Activated T-helper 2 cell treated with anti-CD3 and anti-CD28 coated beads, Interferon-gamma antibody, Interleukin-2, Interleukin-4, amounts not matched to agents 10 μg/mL and 5 μg/mL and 100 μg/mL, durations not matched to agents 14 hours and 24 hours and 36 hours (primary cell): ENCODE data around the gene SEMA3C. TPM values are rescaled to one million over a fixed set of nuclear protein-coding genes. Genes with fewer than 3 reads are reported as not detected.

ENCODE experiments used
- DNase-seq: peaks from one replicate; pipeline ENCODE4 v3.0.0; 2021; ENCODE audit warnings: low spot score
- H3K27ac Mint-ChIP-seq: one replicate; pipeline ENCODE4 v1.8.0; 2021; ENCODE audit warnings: mixed read lengths
- H3K27me3 Mint-ChIP-seq: one replicate; pipeline ENCODE4 v1.8.0; 2021; ENCODE audit warnings: low read depth, mixed read lengths
- H3K36me3 Mint-ChIP-seq: one replicate; pipeline ENCODE4 v1.8.0; 2021; ENCODE audit warnings: low read depth, mixed read lengths
- H3K4me1 Mint-ChIP-seq: one replicate; pipeline ENCODE4 v1.8.0; 2021; ENCODE audit warnings: low read depth, mixed read lengths
- H3K4me3 Mint-ChIP-seq: one replicate; pipeline ENCODE4 v1.8.0; 2021; ENCODE audit warnings: low read depth, mild to moderate bottlenecking, moderate library complexity, mixed read lengths
- H3K9me3 Mint-ChIP-seq: one replicate; pipeline ENCODE4 v1.8.0; 2021; ENCODE audit warnings: mixed read lengths
- intact Hi-C: fragments of 100-400 bp; cut with micrococcal nuclease; formaldehyde crosslinking; loops from one replicate; pipeline ENCODE4 v1.15.1; 2023
- total RNA-seq: library from RNA; stranded (reverse); gene quantifications from 2 replicates; pipeline ENCODE4 v1.2.3, GENCODE V29; 2022

The SEMA3C gene
- total RNA-seq, 1 donor from 2014 or later = not detected

DNA sequence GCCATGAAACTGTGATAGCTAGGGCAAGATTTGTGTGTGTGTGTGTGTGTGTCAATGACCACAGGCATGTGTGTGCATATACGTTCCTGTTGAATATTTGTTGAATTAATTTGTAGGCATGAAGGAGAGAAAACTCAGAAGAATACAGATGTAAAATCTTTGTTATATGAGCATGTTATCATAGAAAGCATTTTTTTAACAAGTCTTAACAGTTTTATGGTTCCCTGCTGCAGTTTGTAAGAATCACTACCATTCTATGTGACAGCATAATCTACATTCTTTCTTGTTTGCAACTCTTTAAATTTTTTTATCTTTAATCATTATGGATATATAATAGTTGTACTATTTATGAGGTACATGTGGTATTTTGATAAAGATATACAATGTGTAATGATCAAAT, 150.1 kb downstream of the SEMA3C start:
- intact Hi-C loops = no loop called here
- DNase-seq = no peak
- Mint-ChIP-seq H3K9me3 (no peaks in the 10 kb centered on the region), H3K27me3 (no peaks in the 10 kb centered on the region), H3K36me3 (no peaks in the 10 kb centered on the region), H3K4me1 (no peaks in the 10 kb centered on the region), H3K4me3 (no peak overlapping the region), H3K27ac (no peak overlapping the region)

GRCh38 chr7:80767654-80768053, 151.2 kb downstream of the SEMA3C start:
- Mint-ChIP-seq H3K27ac (no peak overlapping the region), H3K9me3 (no peaks in the 10 kb centered on the region), H3K27me3 (no peaks in the 10 kb centered on the region), H3K4me1 (no peaks in the 10 kb centered on the region), H3K36me3 (no peaks in the 10 kb centered on the region), H3K4me3 (no peak overlapping the region)
- DNase-seq = no peak
- intact Hi-C loops = no loop called here

GRCh38 chr7:80766724-80767123, 152.1 kb downstream of the SEMA3C start:
- no peak for DNase-seq
- no peak overlapping the region for H3K4me3 Mint-ChIP-seq
- H3K27me3 Mint-ChIP-seq = no peaks in the 10 kb centered on the region
- no peaks in the 10 kb centered on the region for H3K36me3 Mint-ChIP-seq
- H3K4me1 Mint-ChIP-seq = no peaks in the 10 kb centered on the region
- H3K27ac Mint-ChIP-seq = no peak overlapping the region
- no peaks in the 10 kb centered on the region for H3K9me3 Mint-ChIP-seq
- intact Hi-C loops = no loop called here

DNA sequence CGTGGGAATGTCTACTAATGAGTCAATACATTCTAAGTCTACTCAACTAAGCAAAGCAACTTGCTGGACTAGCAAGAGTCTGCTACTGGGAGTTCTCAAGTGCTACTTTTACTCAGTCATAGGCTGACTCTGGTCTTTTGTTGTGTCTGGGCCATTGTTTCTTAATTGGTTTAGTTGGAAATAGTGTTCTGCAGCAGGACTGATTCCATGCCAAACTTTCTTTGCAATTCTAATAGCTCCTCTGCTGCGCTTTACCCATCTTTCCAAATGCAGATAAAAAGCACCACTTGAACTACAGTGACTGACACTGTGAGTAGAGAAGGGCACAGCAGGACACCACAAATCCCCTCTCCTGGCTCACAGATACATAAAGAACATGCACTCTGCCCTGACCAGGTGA, 154.7 kb downstream of the SEMA3C start:
- Mint-ChIP-seq H3K36me3 (no peaks in the 10 kb centered on the region), H3K27me3 (no peaks in the 10 kb centered on the region), H3K4me1 (no peaks in the 10 kb centered on the region), H3K9me3 (no peaks in the 10 kb centered on the region), H3K4me3 (no peak overlapping the region), H3K27ac (no peak overlapping the region)
- no peak for DNase-seq
- intact Hi-C loops = no loop called here

DNA sequence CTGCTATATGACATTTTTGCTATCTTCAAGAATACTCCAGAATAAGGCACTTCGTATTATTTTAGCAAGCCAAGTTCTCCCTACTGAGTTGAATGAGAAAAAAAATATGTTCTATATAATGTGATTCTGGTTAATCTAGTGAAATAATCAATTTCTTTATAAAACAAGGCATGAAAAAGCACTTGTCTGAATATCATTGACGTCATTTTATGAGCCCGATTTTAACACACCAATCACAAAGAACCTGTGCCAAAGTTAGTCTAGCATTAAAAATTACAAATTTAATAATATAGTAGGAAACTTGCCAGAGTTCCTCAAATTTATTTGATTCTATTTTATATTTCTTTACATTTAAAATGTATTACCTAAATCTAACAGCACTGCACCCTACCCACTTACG, 155.1 kb downstream of the SEMA3C start:
- no peak for DNase-seq
- Mint-ChIP-seq H3K4me1 (no peaks in the 10 kb centered on the region), H3K27me3 (no peaks in the 10 kb centered on the region), H3K9me3 (no peaks in the 10 kb centered on the region), H3K36me3 (no peaks in the 10 kb centered on the region), H3K4me3 (no peak overlapping the region), H3K27ac (no peak overlapping the region)
- intact Hi-C loops = no loop called here

DNA sequence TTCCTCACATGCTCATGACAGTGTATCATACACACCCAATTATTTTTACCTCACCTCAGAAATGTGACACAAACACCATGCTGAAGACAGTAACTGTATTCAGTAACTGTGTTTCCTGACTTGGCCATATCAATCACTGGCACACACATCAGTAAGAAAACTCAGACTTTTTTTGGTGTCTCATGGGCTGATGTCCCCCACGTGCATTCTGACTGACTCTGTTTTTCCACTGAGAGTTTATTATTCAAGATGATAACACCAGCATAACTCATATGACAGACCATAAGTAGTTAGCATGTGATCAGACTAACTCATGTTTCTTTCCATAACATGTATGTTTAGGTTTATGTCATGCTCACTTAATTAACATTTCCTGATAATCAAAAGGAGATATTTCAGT, 155.6 kb downstream of the SEMA3C start:
- Mint-ChIP-seq H3K27ac (no peak overlapping the region), H3K9me3 (no peaks in the 10 kb centered on the region), H3K4me1 (no peaks in the 10 kb centered on the region), H3K4me3 (no peak overlapping the region), H3K27me3 (no peaks in the 10 kb centered on the region), H3K36me3 (no peaks in the 10 kb centered on the region)
- intact Hi-C loops = no loop called here
- DNase-seq = no peak

GRCh38 chr7:80760292-80760691, 158.6 kb downstream of the SEMA3C start:
- intact Hi-C loops = no loop called here
- H3K4me3 Mint-ChIP-seq = no peak overlapping the region
- H3K27ac Mint-ChIP-seq = no peak overlapping the region
- H3K9me3 Mint-ChIP-seq = no peaks in the 10 kb centered on the region
- no peaks in the 10 kb centered on the region for H3K4me1 Mint-ChIP-seq
- no peaks in the 10 kb centered on the region for H3K36me3 Mint-ChIP-seq
- H3K27me3 Mint-ChIP-seq = no peaks in the 10 kb centered on the region
- DNase-seq = no peak

GRCh38 chr7:80752954-80753690, 165.7 kb downstream of the SEMA3C start:
- no peaks in the 10 kb centered on the region for H3K27me3 Mint-ChIP-seq

DNA sequence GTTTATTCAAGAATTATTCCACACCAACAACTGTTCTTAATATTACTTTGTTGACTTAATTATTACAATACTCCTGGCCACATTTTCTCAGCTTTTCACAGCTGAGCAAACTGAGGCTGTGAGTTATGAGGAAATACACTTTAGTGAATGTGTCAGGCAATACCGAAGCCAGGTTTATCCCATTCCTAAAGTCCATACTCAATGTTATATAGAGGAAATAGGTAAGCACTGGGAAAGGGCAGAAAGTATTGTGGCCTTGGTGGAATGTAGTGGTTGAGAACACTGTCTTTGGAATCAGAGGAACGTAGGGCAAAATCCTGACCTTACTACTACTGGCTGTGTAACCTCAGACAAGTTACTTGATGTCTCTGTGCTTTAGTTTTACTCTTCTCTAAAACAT, 169.6 kb downstream of the SEMA3C start:
- H3K4me1 Mint-ChIP-seq = no peaks in the 10 kb centered on the region
- intact Hi-C loops = no loop called here
- no peaks in the 10 kb centered on the region for H3K27me3 Mint-ChIP-seq
- no peaks in the 10 kb centered on the region for H3K9me3 Mint-ChIP-seq
- no peak overlapping the region for H3K27ac Mint-ChIP-seq
- no peaks in the 10 kb centered on the region for H3K36me3 Mint-ChIP-seq
- DNase-seq = no peak
- H3K4me3 Mint-ChIP-seq = no peak overlapping the region

More at GRCh38 chr7:80752954-80753690, 165.7 kb downstream of the SEMA3C start:
- no peak for DNase-seq
- no peaks in the 10 kb centered on the region for H3K9me3 Mint-ChIP-seq
- no peak overlapping the region for H3K4me3 Mint-ChIP-seq
- H3K4me1 Mint-ChIP-seq = no peaks in the 10 kb centered on the region
- no peak overlapping the region for H3K27ac Mint-ChIP-seq
- intact Hi-C loops = no loop called here
- no peaks in the 10 kb centered on the region for H3K36me3 Mint-ChIP-seq

DNA sequence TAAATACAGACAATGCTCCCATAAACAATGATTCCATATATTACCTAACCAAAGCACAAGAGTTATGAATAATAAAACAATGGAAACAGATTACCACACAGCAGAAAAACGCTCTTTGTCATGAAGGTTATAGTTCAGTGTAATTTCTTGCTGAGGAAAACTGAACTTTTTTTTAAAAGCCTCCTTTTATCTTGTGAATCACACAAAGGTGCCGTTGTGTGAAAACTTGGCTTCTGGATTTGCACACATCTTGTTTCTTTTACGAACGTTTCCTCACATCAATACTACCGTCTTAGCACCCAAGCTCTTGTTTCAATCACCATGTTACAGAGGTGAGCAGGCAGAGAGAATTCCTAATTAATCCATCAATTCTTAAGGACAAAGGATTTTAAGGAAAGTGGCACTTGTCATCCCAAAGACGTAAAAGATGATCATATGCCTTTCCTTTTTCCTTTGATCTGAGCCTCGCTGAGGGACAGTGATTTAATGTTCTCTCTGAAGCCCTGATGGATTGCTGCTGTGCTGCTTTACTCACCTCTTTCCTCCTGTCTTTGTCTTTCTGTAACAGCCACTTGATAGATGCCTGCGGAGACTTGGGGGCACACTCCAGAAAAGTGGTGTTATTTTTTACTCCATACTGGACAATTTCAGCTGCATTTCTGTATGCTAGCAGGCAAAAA, 170.3 kb downstream of the SEMA3C start:
- H3K27me3 Mint-ChIP-seq = no peaks in the 10 kb centered on the region
- H3K36me3 Mint-ChIP-seq = no peaks in the 10 kb centered on the region
- intact Hi-C loops = no loop called here
- no peak overlapping the region for H3K4me3 Mint-ChIP-seq
- H3K27ac Mint-ChIP-seq = no peak overlapping the region
- no peaks in the 10 kb centered on the region for H3K4me1 Mint-ChIP-seq
- H3K9me3 Mint-ChIP-seq = no peaks in the 10 kb centered on the region
- DNase-seq = no peak

DNA sequence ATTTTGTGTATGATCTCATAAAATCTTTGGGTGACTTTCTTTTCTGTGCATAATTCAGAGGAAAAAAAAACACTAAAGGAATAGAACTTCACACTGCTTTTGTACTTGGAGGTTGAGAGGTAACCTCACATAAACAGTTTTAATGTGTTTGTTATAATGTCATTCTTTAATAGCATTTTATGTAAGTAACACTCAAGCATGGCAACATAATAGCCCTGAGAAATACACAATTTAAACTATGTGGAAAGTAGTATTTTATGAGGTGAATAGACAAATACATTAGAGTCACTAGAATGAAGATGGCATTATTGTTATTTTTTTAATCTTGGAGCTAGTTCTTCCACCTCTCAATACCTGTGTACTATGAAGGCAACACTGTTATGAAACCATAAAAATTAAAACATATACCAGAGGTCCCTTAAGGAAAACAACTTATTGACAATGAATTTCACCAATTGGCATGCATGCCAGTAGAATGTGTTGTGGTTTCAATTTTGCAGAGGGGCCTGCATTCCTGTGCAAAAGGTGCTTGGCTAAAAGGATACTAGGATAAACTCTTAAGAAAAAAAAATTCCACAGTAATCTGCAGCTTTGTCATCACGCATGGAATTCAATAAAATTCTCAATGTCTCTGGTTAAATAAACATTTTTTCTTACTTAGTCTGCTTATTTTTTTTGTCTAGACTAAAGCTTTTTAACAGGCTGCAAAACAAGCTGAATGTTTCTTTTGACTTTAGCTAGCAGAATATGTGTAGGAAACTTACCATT, 177.9 kb downstream of the SEMA3C start:
- no peak overlapping the region for H3K27ac Mint-ChIP-seq
- H3K9me3 Mint-ChIP-seq = no peaks in the 10 kb centered on the region
- no peaks in the 10 kb centered on the region for H3K4me1 Mint-ChIP-seq
- no peak overlapping the region for H3K4me3 Mint-ChIP-seq
- intact Hi-C loops = no loop called here
- H3K27me3 Mint-ChIP-seq = no peaks in the 10 kb centered on the region
- H3K36me3 Mint-ChIP-seq = no peaks in the 10 kb centered on the region
- no peak for DNase-seq

GRCh38 chr7:80736371-80737125, 182.3 kb downstream of the SEMA3C start:
- H3K9me3 Mint-ChIP-seq = no peaks in the 10 kb centered on the region
- no peak overlapping the region for H3K27ac Mint-ChIP-seq
- no peak for DNase-seq
- no peaks in the 10 kb centered on the region for H3K36me3 Mint-ChIP-seq
- H3K4me1 Mint-ChIP-seq = no peaks in the 10 kb centered on the region
- H3K27me3 Mint-ChIP-seq = no peaks in the 10 kb centered on the region
- no peak overlapping the region for H3K4me3 Mint-ChIP-seq
- intact Hi-C loops = no loop called here
